Natural killer cell treated with Interleukin-12 subunit alpha and Interleukin-12 subunit beta and Interleukin-15 and Interleukin-18, amount 100 ng/mL, for 72 hours (primary cell): ENCODE results near the gene TMEM52. TPM values are rescaled to one million over a fixed set of nuclear protein-coding genes. Genes with fewer than 3 reads are reported as not detected.

Experiments
- ATAC-seq, 2 donors: fragments of 150-1000 bp; cut with Tn5 transposase in 1 of 2; sonication (Bioruptor Pico), chemical (Tn5 transposase) in 1 of 2; 2 replicates each; pipeline ENCODE4 v1.10.0; 2021
- DNase-seq: peaks from one replicate; pipeline ENCODE4 v3.0.0; 2022; ENCODE audit warnings: low spot score
- H3K27ac Mint-ChIP-seq, 2 donors: 1 replicate in 1 of 2; 2 replicates in 1 of 2; pipeline ENCODE4 v1.8.0; 2022; ENCODE audit warnings: mixed read lengths in 2 of 2, mild to moderate bottlenecking in 1 of 2, moderate library complexity in 1 of 2
- H3K27me3 Mint-ChIP-seq, 2 donors: 1 replicate in 1 of 2; 2 replicates in 1 of 2; pipeline ENCODE4 v1.8.0; 2022; ENCODE audit warnings: mixed read lengths in 2 of 2
- H3K36me3 Mint-ChIP-seq: one replicate; pipeline ENCODE4 v1.8.0; 2022; ENCODE audit warnings: mixed read lengths
- H3K4me1 Mint-ChIP-seq, 2 donors: 1 replicate in 1 of 2; 2 replicates in 1 of 2; pipeline ENCODE4 v1.8.0; 2022; ENCODE audit warnings: low read depth in 2 of 2, mixed read lengths in 2 of 2, mild to moderate bottlenecking in 1 of 2
- H3K4me3 Mint-ChIP-seq: one replicate; pipeline ENCODE4 v1.8.0; 2022; ENCODE audit warnings: mixed read lengths
- H3K9me3 Mint-ChIP-seq: 2 replicates; pipeline ENCODE4 v1.8.0; 2022; ENCODE audit warnings: mixed read lengths
- total RNA-seq, 2 donors: library from RNA; stranded (reverse); gene quantifications; one replicate each; pipeline ENCODE4 v1.2.3, GENCODE V29; 2022

The TMEM52 gene
- under 1 TPM in 1 of 2 donors, not detected in 1; 0.43 TPM for total RNA-seq

- ATAC-seq (peak in 1 of 2 donors; percentile 50), DNase-seq (no peak)
- H3K27me3 Mint-ChIP-seq, result no peaks in the 10 kb centered on the region
- no peaks in the 10 kb centered on the region for H3K9me3 Mint-ChIP-seq
- peak within 1 kb of the TSS; percentile 63 for H3K4me3 Mint-ChIP-seq
- peaks cover 0 to 3% of the 10 kb centered on the region in 2 donors for H3K4me1 Mint-ChIP-seq
- H3K36me3 Mint-ChIP-seq, result no peaks in the 10 kb centered on the region
- no peak within 1 kb of the TSS for H3K27ac Mint-ChIP-seq
These were observed at the start of gene TMEM52 for GRCh38 chr1:1918901-1919303. Gene TMEM52, minus strand, starts transcription at chr1:1919279. Its CDS starts 14 bp downstream, at chr1:1919265.

GRCh38 chr1:1967879-1968278 lies 48.8 kb upstream of the TMEM52 start:
- no peak for ATAC-seq
- H3K4me3 Mint-ChIP-seq, result no peak overlapping the region
- DNase-seq, result no peak
- no peaks in the 10 kb centered on the region for H3K9me3 Mint-ChIP-seq
- H3K27me3 Mint-ChIP-seq, result peaks cover 6 to 8% of the 10 kb centered on the region in 2 donors
- H3K4me1 Mint-ChIP-seq, result no peaks in the 10 kb centered on the region
- no peak overlapping the region for H3K27ac Mint-ChIP-seq
- no peaks in the 10 kb centered on the region for H3K36me3 Mint-ChIP-seq

GRCh38 chr1:1967151-1967550 lies 48.1 kb upstream of the TMEM52 start:
- H3K4me1 Mint-ChIP-seq, result no peaks in the 10 kb centered on the region
- H3K27me3 Mint-ChIP-seq, result peaks cover 8 to 9% of the 10 kb centered on the region in 2 donors
- H3K9me3 Mint-ChIP-seq, result no peaks in the 10 kb centered on the region
- DNase-seq (no peak), ATAC-seq (no peak)
- no peak overlapping the region for H3K4me3 Mint-ChIP-seq
- H3K36me3 Mint-ChIP-seq, result no peaks in the 10 kb centered on the region
- no peak overlapping the region for H3K27ac Mint-ChIP-seq

GRCh38 chr1:1966071-1966740 lies 47.1 kb upstream of the TMEM52 start:
- Mint-ChIP-seq H3K27ac (no peak overlapping the region), H3K4me3 (no peak overlapping the region), H3K36me3 (no peaks in the 10 kb centered on the region), H3K4me1 (no peaks in the 10 kb centered on the region), H3K9me3 (no peaks in the 10 kb centered on the region), H3K27me3 (peaks cover 14 to 16% of the 10 kb centered on the region in 2 donors)
- ATAC-seq (no peak), DNase-seq (peak; percentile 57)

- ATAC-seq, result no peak
- no peak overlapping the region for H3K27ac Mint-ChIP-seq
These were observed 46.5 kb upstream of the TMEM52 start for GRCh38 chr1:1965546-1965945.

GRCh38 chr1:1964811-1965210 lies 45.7 kb upstream of the TMEM52 start:
- DNase-seq, result no peak
- H3K9me3 Mint-ChIP-seq, result no peaks in the 10 kb centered on the region
- no peaks in the 10 kb centered on the region for H3K36me3 Mint-ChIP-seq
- peaks cover 23 to 24% of the 10 kb centered on the region in 2 donors for H3K27me3 Mint-ChIP-seq
- no peaks in the 10 kb centered on the region for H3K4me1 Mint-ChIP-seq
- no peak overlapping the region for H3K4me3 Mint-ChIP-seq
- H3K27ac Mint-ChIP-seq, result no peak overlapping the region
- ATAC-seq, result no peak

More at GRCh38 chr1:1965546-1965945, 46.5 kb upstream of the TMEM52 start:
- Mint-ChIP-seq H3K27me3 (peaks cover 21 to 22% of the 10 kb centered on the region in 2 donors), H3K9me3 (no peaks in the 10 kb centered on the region), H3K36me3 (no peaks in the 10 kb centered on the region), H3K4me3 (no peak overlapping the region), H3K4me1 (no peaks in the 10 kb centered on the region)
- DNase-seq, result no peak

GRCh38 chr1:1963570-1963969 lies 44.5 kb upstream of the TMEM52 start:
- Mint-ChIP-seq H3K36me3 (no peaks in the 10 kb centered on the region), H3K4me3 (no peak overlapping the region), H3K27ac (no peak overlapping the region), H3K9me3 (no peaks in the 10 kb centered on the region), H3K4me1 (no peaks in the 10 kb centered on the region), H3K27me3 (peaks cover 23 to 24% of the 10 kb centered on the region in 2 donors)
- DNase-seq, result no peak
- ATAC-seq, result no peak

- ATAC-seq (no peak), DNase-seq (no peak)
- Mint-ChIP-seq H3K4me3 (no peak overlapping the region), H3K36me3 (no peaks in the 10 kb centered on the region), H3K4me1 (no peaks in the 10 kb centered on the region), H3K27ac (no peak overlapping the region), H3K27me3 (peaks cover 18 to 24% of the 10 kb centered on the region in 2 donors), H3K9me3 (no peaks in the 10 kb centered on the region)
These were observed 43.7 kb upstream of the TMEM52 start for GRCh38 chr1:1962752-1963151.

- H3K4me3 Mint-ChIP-seq, result no peak overlapping the region
- no peak overlapping the region for H3K27ac Mint-ChIP-seq
- H3K9me3 Mint-ChIP-seq, result no peaks in the 10 kb centered on the region
- no peak for ATAC-seq
- H3K27me3 Mint-ChIP-seq, result peaks cover 15 to 21% of the 10 kb centered on the region in 2 donors
- no peak for DNase-seq
- peaks cover 0 to 2% of the 10 kb centered on the region in 2 donors for H3K4me1 Mint-ChIP-seq
- H3K36me3 Mint-ChIP-seq, result no peaks in the 10 kb centered on the region
These were observed 41.6 kb upstream of the TMEM52 start for GRCh38 chr1:1960480-1961196.

GRCh38 chr1:1959840-1960479 lies 40.9 kb upstream of the TMEM52 start:
- DNase-seq (no peak), ATAC-seq (peak; percentile 53 to 66)
- peaks cover 2 to 3% of the 10 kb centered on the region in 2 donors for H3K4me1 Mint-ChIP-seq
- no peak overlapping the region for H3K27ac Mint-ChIP-seq
- peaks cover 15 to 21% of the 10 kb centered on the region in 2 donors for H3K27me3 Mint-ChIP-seq
- no peak overlapping the region for H3K4me3 Mint-ChIP-seq
- H3K36me3 Mint-ChIP-seq, result no peaks in the 10 kb centered on the region
- H3K9me3 Mint-ChIP-seq, result peaks cover 1% of the 10 kb centered on the region

GRCh38 chr1:1959459-1959839 lies 40.4 kb upstream of the TMEM52 start:
- DNase-seq (no peak), ATAC-seq (no peak)
- peaks cover 15 to 21% of the 10 kb centered on the region in 2 donors for H3K27me3 Mint-ChIP-seq
- no peak overlapping the region for H3K27ac Mint-ChIP-seq
- H3K4me3 Mint-ChIP-seq, result no peak overlapping the region
- H3K36me3 Mint-ChIP-seq, result no peaks in the 10 kb centered on the region
- H3K4me1 Mint-ChIP-seq, result peaks cover 7% of the 10 kb centered on the region in 2 donors
- peaks cover 3% of the 10 kb centered on the region for H3K9me3 Mint-ChIP-seq

GRCh38 chr1:1958071-1958541 lies 39.0 kb upstream of the TMEM52 start:
- peaks cover 3% of the 10 kb centered on the region for H3K9me3 Mint-ChIP-seq
- no peak overlapping the region for H3K4me3 Mint-ChIP-seq
- H3K27me3 Mint-ChIP-seq, result peaks cover 15 to 21% of the 10 kb centered on the region in 2 donors
- no peak for DNase-seq
- no peak for ATAC-seq
- H3K4me1 Mint-ChIP-seq, result peaks cover 7 to 12% of the 10 kb centered on the region in 2 donors
- no peak overlapping the region for H3K27ac Mint-ChIP-seq
- no peaks in the 10 kb centered on the region for H3K36me3 Mint-ChIP-seq

GRCh38 chr1:1957533-1957961 lies 38.5 kb upstream of the TMEM52 start:
- Mint-ChIP-seq H3K27ac (no peak overlapping the region), H3K36me3 (no peaks in the 10 kb centered on the region), H3K27me3 (peaks cover 15 to 18% of the 10 kb centered on the region in 2 donors), H3K9me3 (peaks cover 3% of the 10 kb centered on the region), H3K4me3 (no peak overlapping the region), H3K4me1 (peaks cover 7 to 12% of the 10 kb centered on the region in 2 donors)
- ATAC-seq (no peak), DNase-seq (peak; percentile 59)
